Effector memory CD4-positive, alpha-beta T cell (primary cell): Measurements from ENCODE around the gene SMYD3.

Experiments
- DNase-seq, 3 donors: peaks; one replicate each; pipeline ENCODE4 v3.0.0-alpha.2; 2020
- H3K27ac ChIP-seq: 2 replicates; pipeline ENCODE4 v1.7.0; 2013; ENCODE audit warnings: mild to moderate bottlenecking, low read length, moderate library complexity; ENCODE audit not compliant: insufficient read depth, poor library complexity, severe bottlenecking
- H3K27me3 ChIP-seq: replicated peaks from 2 replicates; pipeline ENCODE4 v1.7.0; 2013; ENCODE audit warnings: mild to moderate bottlenecking, low read length; ENCODE audit not compliant: insufficient read depth, control insufficient read depth, poor library complexity, severe bottlenecking
- H3K36me3 ChIP-seq: 2 replicates; pipeline ENCODE4 v1.7.0; 2013; ENCODE audit warnings: mild to moderate bottlenecking, low read length, moderate library complexity; ENCODE audit not compliant: control insufficient read depth, insufficient read depth
- H3K4me1 ChIP-seq: 2 replicates; pipeline ENCODE4 v1.7.0; 2013; ENCODE audit warnings: low read length, mild to moderate bottlenecking; ENCODE audit not compliant: control insufficient read depth, insufficient read depth, poor library complexity, severe bottlenecking
- H3K4me3 ChIP-seq: 2 replicates; pipeline ENCODE4 v1.7.0; 2013; ENCODE audit warnings: low read length, low read depth, mild to moderate bottlenecking; ENCODE audit not compliant: insufficient read depth, poor library complexity, severe bottlenecking
- H3K9me3 ChIP-seq: 2 replicates; pipeline ENCODE4 v1.7.0; 2013; ENCODE audit warnings: mild to moderate bottlenecking, low read length, moderate library complexity; ENCODE audit not compliant: control insufficient read depth

The SMYD3 gene

GRCh38 chr1:245869847-245870246, 637.2 kb downstream of the SMYD3 start:
- Histone ChIP-seq H3K27ac (no peak overlapping the region), H3K4me1 (no peaks in the 10 kb centered on the region), H3K27me3 (no peaks in the 10 kb centered on the region), H3K36me3 (no peaks in the 10 kb centered on the region), H3K4me3 (no peak overlapping the region), H3K9me3 (no peaks in the 10 kb centered on the region)
- DNase-seq, result no peak

- Histone ChIP-seq H3K27ac (no peak overlapping the region), H3K4me3 (no peak overlapping the region), H3K36me3 (no peaks in the 10 kb centered on the region), H3K4me1 (no peaks in the 10 kb centered on the region), H3K27me3 (no peaks in the 10 kb centered on the region), H3K9me3 (no peaks in the 10 kb centered on the region)
- no peak for DNase-seq
These were observed 639.3 kb downstream of the SMYD3 start for GRCh38 chr1:245867738-245868137.

- Histone ChIP-seq H3K36me3 (no peaks in the 10 kb centered on the region), H3K9me3 (no peaks in the 10 kb centered on the region), H3K4me3 (no peak overlapping the region), H3K27me3 (no peaks in the 10 kb centered on the region), H3K27ac (no peak overlapping the region), H3K4me1 (no peaks in the 10 kb centered on the region)
- no peak for DNase-seq
These were observed 642.2 kb downstream of the SMYD3 start for GRCh38 chr1:245864872-245865271.

GRCh38 chr1:245863566-245864184, 643.4 kb downstream of the SMYD3 start:
- Histone ChIP-seq H3K27me3 (no peaks in the 10 kb centered on the region), H3K4me1 (no peaks in the 10 kb centered on the region), H3K36me3 (no peaks in the 10 kb centered on the region), H3K4me3 (no peak overlapping the region), H3K9me3 (no peaks in the 10 kb centered on the region), H3K27ac (no peak overlapping the region)
- no peak for DNase-seq

GRCh38 chr1:245862812-245863540, 644.1 kb downstream of the SMYD3 start:
- Histone ChIP-seq H3K27ac (no peak overlapping the region), H3K27me3 (no peaks in the 10 kb centered on the region), H3K4me3 (no peak overlapping the region), H3K4me1 (no peaks in the 10 kb centered on the region), H3K36me3 (no peaks in the 10 kb centered on the region), H3K9me3 (no peaks in the 10 kb centered on the region)
- no peak for DNase-seq

- H3K4me1 ChIP-seq, result no peaks in the 10 kb centered on the region
- DNase-seq, result no peak
- no peak overlapping the region for H3K27ac ChIP-seq
- H3K36me3 ChIP-seq, result no peaks in the 10 kb centered on the region
- H3K4me3 ChIP-seq, result no peak overlapping the region
- H3K9me3 ChIP-seq, result no peaks in the 10 kb centered on the region
- H3K27me3 ChIP-seq, result no peaks in the 10 kb centered on the region
These were observed 646.2 kb downstream of the SMYD3 start for GRCh38 chr1:245860657-245861544.

- Histone ChIP-seq H3K4me3 (no peak overlapping the region), H3K9me3 (no peaks in the 10 kb centered on the region), H3K27me3 (no peaks in the 10 kb centered on the region), H3K4me1 (no peaks in the 10 kb centered on the region), H3K36me3 (no peaks in the 10 kb centered on the region), H3K27ac (no peak overlapping the region)
- no peak for DNase-seq
These were observed 647.5 kb downstream of the SMYD3 start for GRCh38 chr1:245859493-245860114.

- H3K4me3 ChIP-seq, result no peak overlapping the region
- DNase-seq, result no peak
- no peaks in the 10 kb centered on the region for H3K9me3 ChIP-seq
- no peaks in the 10 kb centered on the region for H3K4me1 ChIP-seq
- no peak overlapping the region for H3K27ac ChIP-seq
- H3K36me3 ChIP-seq, result no peaks in the 10 kb centered on the region
- no peaks in the 10 kb centered on the region for H3K27me3 ChIP-seq
These were observed 648.2 kb downstream of the SMYD3 start for GRCh38 chr1:245858722-245859492.

GRCh38 chr1:245858022-245858721, 648.9 kb downstream of the SMYD3 start:
- Histone ChIP-seq H3K27ac (no peak overlapping the region), H3K36me3 (no peaks in the 10 kb centered on the region), H3K9me3 (no peaks in the 10 kb centered on the region)

More at GRCh38 chr1:245858022-245858721, 648.9 kb downstream of the SMYD3 start:
- Histone ChIP-seq H3K4me1 (no peaks in the 10 kb centered on the region), H3K4me3 (no peak overlapping the region), H3K27me3 (no peaks in the 10 kb centered on the region)
- DNase-seq, result no peak
